ENCODE data around the gene BARD1. TPM values are rescaled to one million over a fixed set of nuclear protein-coding genes. Genes with fewer than 3 reads are reported as not detected.

Gene BARD1
- total RNA-seq, 1 donor from 2014 or later = 13.9 TPM

DNA sequence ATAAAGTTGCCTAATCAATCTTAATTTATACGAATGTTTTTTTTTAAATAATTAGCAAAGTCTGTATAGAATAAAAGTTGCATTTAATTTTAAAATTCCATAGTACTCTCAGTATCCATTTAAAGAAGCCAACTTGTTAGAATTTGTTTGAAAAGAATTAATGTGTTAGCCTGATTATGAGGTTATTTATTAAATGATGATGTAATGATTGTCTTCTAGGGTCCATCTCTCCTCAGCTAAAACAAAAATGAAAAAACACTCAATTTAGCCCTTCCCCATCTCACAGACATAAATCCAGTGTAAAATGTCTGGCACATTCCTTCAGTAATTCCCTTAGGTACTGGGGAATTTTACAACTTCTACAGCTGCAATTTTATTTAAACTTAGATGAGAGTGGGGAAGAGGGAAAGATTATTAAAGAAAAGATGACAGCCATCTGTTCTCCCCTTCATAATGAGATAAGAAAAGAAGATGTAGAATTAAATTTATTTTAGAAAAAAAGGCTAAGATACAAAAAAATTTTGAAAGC, 68.6 kb downstream of the BARD1 start:
- H3K27ac ChIP-seq (ENCODE audit: low read depth, low read length) = no peak overlapping the region
- no peaks in the 10 kb centered on the region for H3K9me3 Mint-ChIP-seq (ENCODE audit: unreplicated experiment)
- H4K20me1 ChIP-seq (ENCODE audit: insufficient read depth, low read length) = no peaks in the 10 kb centered on the region
- no peak overlapping the region for H3K4me3 Mint-ChIP-seq (ENCODE audit: unreplicated experiment)
- no peak overlapping the region for H3K27ac Mint-ChIP-seq (ENCODE audit: unreplicated experiment)
- DNase-seq (ENCODE audit: low read depth) (no peak), FAIRE-seq (no peak)
- H3K9me3 ChIP-seq (ENCODE audit: insufficient read depth, low read depth, low read length) = no peaks in the 10 kb centered on the region
- H3K27me3 ChIP-seq (ENCODE audit: insufficient read depth, low read length) = no peaks in the 10 kb centered on the region
- no peaks in the 10 kb centered on the region for H3K4me1 Mint-ChIP-seq (ENCODE audit: low read depth, unreplicated experiment)
- no peaks in the 10 kb centered on the region for H3K79me2 ChIP-seq (ENCODE audit: insufficient read depth, low read length)
- peaks cover 3% of the 10 kb centered on the region for H3K36me3 Mint-ChIP-seq (ENCODE audit: low read depth, unreplicated experiment)
- H3K27me3 Mint-ChIP-seq (ENCODE audit: low read depth, unreplicated experiment) = no peaks in the 10 kb centered on the region
- TF ChIP-seq EZH2 (IDR thresholded peaks at IDR 0.05; ENCODE audit: insufficient read depth, low read length) = no peak
- TF ChIP-seq, protein P1, sequence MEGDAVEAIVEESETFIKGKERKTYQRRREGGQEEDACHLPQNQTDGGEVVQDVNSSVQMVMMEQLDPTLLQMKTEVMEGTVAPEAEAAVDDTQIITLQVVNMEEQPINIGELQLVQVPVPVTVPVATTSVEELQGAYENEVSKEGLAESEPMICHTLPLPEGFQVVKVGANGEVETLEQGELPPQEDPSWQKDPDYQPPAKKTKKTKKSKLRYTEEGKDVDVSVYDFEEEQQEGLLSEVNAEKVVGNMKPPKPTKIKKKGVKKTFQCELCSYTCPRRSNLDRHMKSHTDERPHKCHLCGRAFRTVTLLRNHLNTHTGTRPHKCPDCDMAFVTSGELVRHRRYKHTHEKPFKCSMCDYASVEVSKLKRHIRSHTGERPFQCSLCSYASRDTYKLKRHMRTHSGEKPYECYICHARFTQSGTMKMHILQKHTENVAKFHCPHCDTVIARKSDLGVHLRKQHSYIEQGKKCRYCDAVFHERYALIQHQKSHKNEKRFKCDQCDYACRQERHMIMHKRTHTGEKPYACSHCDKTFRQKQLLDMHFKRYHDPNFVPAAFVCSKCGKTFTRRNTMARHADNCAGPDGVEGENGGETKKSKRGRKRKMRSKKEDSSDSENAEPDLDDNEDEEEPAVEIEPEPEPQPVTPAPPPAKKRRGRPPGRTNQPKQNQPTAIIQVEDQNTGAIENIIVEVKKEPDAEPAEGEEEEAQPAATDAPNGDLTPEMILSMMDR (IDR thresholded peaks at IDR 0.05; ENCODE audit: insufficient read depth, low read depth, low read length) = no peak
- H3K36me3 ChIP-seq (ENCODE audit: insufficient read depth, low read length) = no peaks in the 10 kb centered on the region
- no peak overlapping the region for H3K4me2 ChIP-seq (ENCODE audit: low read length)
- H3K9ac ChIP-seq (ENCODE audit: low read length) = no peak overlapping the region
- H3K4me1 ChIP-seq (ENCODE audit: insufficient read depth, low read length) = no peaks in the 10 kb centered on the region
- H2AFZ ChIP-seq (ENCODE audit: low read depth, low read length) = no peak overlapping the region
- no peak overlapping the region for H3K4me3 ChIP-seq (ENCODE audit: insufficient read depth, low read depth, low read length)

DNA sequence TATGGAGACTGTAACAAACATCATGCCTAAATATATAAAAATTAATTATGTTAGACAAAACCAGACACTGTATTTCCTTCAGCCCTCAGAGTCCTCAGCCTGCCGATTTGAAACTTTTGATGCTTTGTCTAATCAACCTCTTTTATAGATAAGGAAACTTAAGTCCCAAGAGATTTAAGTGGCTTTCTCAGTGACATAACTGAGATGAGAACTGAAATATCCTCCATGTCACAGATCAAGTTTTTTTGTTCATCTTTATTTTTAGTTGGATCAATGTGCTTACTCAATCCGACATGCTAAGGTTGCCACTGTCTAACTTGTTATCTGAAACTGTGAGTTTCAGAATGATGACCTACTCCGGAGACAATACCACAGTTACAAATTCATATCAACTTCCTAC, 72.3 kb downstream of the BARD1 start:
- Mint-ChIP-seq H3K27me3 (ENCODE audit: low read depth, unreplicated experiment) (no peaks in the 10 kb centered on the region), H3K4me3 (ENCODE audit: unreplicated experiment) (no peak overlapping the region), H3K36me3 (ENCODE audit: low read depth, unreplicated experiment) (peaks cover 3% of the 10 kb centered on the region), H3K27ac (ENCODE audit: unreplicated experiment) (no peak overlapping the region), H3K9me3 (ENCODE audit: unreplicated experiment) (no peaks in the 10 kb centered on the region), H3K4me1 (ENCODE audit: low read depth, unreplicated experiment) (no peaks in the 10 kb centered on the region)
- H3K27ac ChIP-seq (ENCODE audit: low read depth, low read length) = no peak overlapping the region
- H4K20me1 ChIP-seq (ENCODE audit: insufficient read depth, low read length) = no peaks in the 10 kb centered on the region
- TF ChIP-seq, protein P1 (IDR thresholded peaks at IDR 0.05; ENCODE audit: insufficient read depth, low read depth, low read length) = no peak
- no peak for TF ChIP-seq EZH2 (IDR thresholded peaks at IDR 0.05; ENCODE audit: insufficient read depth, low read length)
- DNase-seq (ENCODE audit: low read depth) (no peak), FAIRE-seq (no peak)
- H3K4me1 ChIP-seq (ENCODE audit: insufficient read depth, low read length) = no peaks in the 10 kb centered on the region
- no peaks in the 10 kb centered on the region for H3K79me2 ChIP-seq (ENCODE audit: insufficient read depth, low read length)
- no peaks in the 10 kb centered on the region for H3K36me3 ChIP-seq (ENCODE audit: insufficient read depth, low read length)
- H3K27me3 ChIP-seq (ENCODE audit: insufficient read depth, low read length) = no peaks in the 10 kb centered on the region
- H3K4me2 ChIP-seq (ENCODE audit: low read length) = no peak overlapping the region
- no peak overlapping the region for H2AFZ ChIP-seq (ENCODE audit: low read depth, low read length)
- H3K4me3 ChIP-seq (ENCODE audit: insufficient read depth, low read depth, low read length) = no peak overlapping the region
- no peak overlapping the region for H3K9ac ChIP-seq (ENCODE audit: low read length)
- no peaks in the 10 kb centered on the region for H3K9me3 ChIP-seq (ENCODE audit: insufficient read depth, low read depth, low read length)

DNA sequence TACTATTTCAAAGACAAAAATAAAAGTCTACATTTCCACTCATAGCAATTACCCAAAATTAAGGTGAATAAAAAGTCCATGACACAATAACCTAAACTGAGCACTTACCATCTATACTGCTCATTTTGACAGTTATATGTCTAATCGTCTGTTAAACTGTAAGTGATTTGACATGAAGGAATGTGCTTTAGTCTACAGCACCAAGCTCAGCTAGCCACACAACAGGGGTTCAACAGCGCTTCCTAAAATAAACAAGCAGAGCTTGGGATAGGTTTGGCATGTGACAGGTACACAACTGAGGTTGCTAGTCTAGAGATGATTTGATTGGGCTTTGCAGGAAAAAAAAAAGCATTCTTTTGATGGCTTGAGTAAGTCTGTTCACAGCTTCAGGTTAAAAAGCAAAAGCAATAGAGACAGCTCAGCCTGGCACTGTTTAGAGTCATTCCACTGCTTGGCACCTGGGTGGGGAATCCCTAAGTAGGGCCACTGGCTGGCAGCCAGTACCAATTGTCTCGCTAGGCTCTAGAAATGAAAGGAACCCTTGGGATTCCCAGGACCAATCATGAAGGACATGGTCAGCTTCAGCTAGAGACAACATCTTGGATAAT, 78.6 kb downstream of the BARD1 start:
- TF ChIP-seq, protein P1 (IDR thresholded peaks at IDR 0.05; ENCODE audit: insufficient read depth, low read depth, low read length) = no peak
- TF ChIP-seq EZH2 (IDR thresholded peaks at IDR 0.05; ENCODE audit: insufficient read depth, low read length) = no peak
- FAIRE-seq (no peak), DNase-seq (ENCODE audit: low read depth) (no peak)
- Histone ChIP-seq H3K4me3 (ENCODE audit: insufficient read depth, low read depth, low read length) (no peak overlapping the region), H3K27ac (ENCODE audit: low read depth, low read length) (no peak overlapping the region), H3K9ac (ENCODE audit: low read length) (no peak overlapping the region), H3K9me3 (ENCODE audit: insufficient read depth, low read depth, low read length) (no peaks in the 10 kb centered on the region), H3K4me1 (ENCODE audit: insufficient read depth, low read length) (no peaks in the 10 kb centered on the region), H3K4me2 (ENCODE audit: low read length) (no peak overlapping the region), H3K79me2 (ENCODE audit: insufficient read depth, low read length) (no peaks in the 10 kb centered on the region), H3K36me3 (ENCODE audit: insufficient read depth, low read length) (peaks cover 3% of the 10 kb centered on the region), H4K20me1 (ENCODE audit: insufficient read depth, low read length) (no peaks in the 10 kb centered on the region), H2AFZ (ENCODE audit: low read depth, low read length) (no peak overlapping the region), H3K27me3 (ENCODE audit: insufficient read depth, low read length) (no peaks in the 10 kb centered on the region)
- Mint-ChIP-seq H3K36me3 (ENCODE audit: low read depth, unreplicated experiment) (peaks cover 2% of the 10 kb centered on the region), H3K9me3 (ENCODE audit: unreplicated experiment) (no peaks in the 10 kb centered on the region), H3K4me3 (ENCODE audit: unreplicated experiment) (no peak overlapping the region), H3K27ac (ENCODE audit: unreplicated experiment) (no peak overlapping the region), H3K27me3 (ENCODE audit: low read depth, unreplicated experiment) (no peaks in the 10 kb centered on the region), H3K4me1 (ENCODE audit: low read depth, unreplicated experiment) (peaks cover 5% of the 10 kb centered on the region)

All from astrocyte (in vitro differentiated cells and primary cell).